DMS153 treated with DMSO at 0.1 percent for 48 hours (cell line): ENCODE data around the gene GPR156.
"Not testable (repeated sequence)": the region's sequence is repeated elsewhere in the genome, so short reads cannot be mapped to it uniquely, and the experiment has no call there.

Experiments
- DNase-seq: peaks from one replicate; lab custom pipeline; 2025; ENCODE audit not compliant: unreplicated experiment; lab: John Stamatoyannopoulos, UW

Gene GPR156

DNA sequence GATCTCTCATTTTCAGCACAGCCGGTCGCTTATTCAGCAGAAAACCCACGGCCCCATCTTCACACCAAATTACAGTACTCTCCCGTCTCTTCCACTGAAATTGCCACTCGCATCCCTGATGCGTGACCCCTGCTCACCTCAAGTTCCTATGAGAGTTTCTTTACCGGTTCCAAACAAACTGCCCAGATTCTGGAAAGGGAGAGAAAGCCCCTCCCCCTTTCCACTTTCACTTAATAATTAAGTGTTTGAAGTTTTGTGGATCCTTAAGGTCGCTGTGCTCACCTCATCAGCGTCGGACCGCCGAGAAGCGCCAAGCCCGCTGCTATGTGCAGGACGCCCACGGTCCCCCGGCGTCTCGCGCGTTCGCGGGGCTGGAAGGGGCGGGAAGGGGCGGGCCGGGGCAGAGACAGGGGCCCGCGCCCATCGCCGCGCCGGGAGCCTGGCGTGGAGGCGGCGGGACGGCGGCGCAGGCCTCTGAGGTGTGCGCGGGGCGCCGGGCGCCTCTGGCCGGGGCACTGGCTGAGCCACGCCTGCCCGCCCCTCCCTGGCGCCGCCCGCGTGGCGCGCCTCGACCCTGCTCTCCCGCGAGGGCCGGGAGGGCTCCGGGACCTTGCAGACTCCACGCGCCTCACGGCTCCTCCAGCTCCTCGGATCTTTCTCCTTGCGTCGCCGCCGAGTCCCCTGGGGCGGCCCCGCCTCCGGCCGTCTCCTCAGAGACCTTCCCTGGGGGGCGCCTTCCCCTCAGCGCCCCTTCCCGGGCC is at the start of gene GPR156:
TSS of gene GPR156 (minus strand) at position 476 of the 761 bp plus-strand sequence. CDS start 41,124 bp downstream, outside the sequence.
- DNase-seq = no peak

GRCh38 chr3:120332646-120333045 is 47.6 kb upstream of the GPR156 start:
- no peak for DNase-seq

DNA sequence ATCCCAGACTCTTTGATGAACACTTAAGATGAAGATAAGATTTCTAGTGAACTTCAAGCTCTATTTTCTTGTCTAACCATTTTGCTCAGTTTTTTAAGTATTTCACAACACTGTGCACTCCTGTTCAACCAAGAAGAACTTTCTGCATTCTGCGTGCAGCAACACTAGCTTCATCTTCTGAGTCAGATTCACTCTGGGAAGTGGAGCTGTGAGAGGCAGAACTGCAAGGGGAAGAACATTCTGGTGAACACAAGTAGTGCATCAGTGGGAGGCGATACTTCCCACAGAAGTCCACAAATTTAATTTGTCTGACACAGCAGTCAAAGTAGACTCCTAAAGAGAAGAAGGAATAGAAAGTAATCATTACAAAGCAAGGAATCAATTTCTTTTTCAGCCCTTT is 46.1 kb upstream of the GPR156 start:
- no peak for DNase-seq

DNA sequence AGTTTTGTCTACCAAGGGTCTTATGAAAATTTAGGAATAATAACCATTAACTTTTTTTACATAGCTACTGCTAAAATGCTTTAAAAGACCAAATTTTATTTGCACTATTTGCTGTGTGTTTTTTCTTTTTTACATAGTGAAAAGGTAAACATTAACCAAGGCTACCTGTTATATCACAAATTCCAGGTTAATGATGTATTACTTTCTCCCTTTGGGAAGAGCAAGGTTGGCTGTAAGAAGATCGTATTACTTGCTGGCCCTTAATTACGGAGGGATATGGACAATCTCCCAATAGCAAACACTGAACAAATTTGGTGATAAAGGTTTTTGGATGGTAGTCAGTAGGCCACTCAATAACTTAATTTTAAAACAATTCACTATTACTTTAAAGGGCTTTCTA is 41.8 kb upstream of the GPR156 start:
- no peak for DNase-seq

DNA sequence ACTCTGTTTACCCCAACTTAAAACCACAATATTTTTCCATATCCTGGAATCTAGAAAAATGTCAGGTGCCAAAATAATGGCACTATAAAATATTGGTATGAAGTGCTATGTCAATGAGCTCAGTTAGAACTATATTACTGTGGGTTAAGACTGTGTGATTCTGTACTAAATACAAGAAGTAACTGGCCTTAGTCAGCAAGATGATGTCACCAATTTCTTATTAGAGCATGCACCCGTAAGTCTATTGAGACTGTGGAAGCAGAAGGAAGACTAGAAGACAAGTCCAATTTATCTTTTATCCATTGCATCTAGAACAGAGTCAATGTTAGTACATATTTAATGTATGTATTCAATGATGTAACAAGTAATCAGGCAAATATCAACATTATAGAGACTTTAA is 39.2 kb upstream of the GPR156 start:
- no peak for DNase-seq

- DNase-seq = not testable (repeated sequence)
Observed at GRCh38 chr3:120323761-120324160, 38.7 kb upstream of the GPR156 start.

DNA sequence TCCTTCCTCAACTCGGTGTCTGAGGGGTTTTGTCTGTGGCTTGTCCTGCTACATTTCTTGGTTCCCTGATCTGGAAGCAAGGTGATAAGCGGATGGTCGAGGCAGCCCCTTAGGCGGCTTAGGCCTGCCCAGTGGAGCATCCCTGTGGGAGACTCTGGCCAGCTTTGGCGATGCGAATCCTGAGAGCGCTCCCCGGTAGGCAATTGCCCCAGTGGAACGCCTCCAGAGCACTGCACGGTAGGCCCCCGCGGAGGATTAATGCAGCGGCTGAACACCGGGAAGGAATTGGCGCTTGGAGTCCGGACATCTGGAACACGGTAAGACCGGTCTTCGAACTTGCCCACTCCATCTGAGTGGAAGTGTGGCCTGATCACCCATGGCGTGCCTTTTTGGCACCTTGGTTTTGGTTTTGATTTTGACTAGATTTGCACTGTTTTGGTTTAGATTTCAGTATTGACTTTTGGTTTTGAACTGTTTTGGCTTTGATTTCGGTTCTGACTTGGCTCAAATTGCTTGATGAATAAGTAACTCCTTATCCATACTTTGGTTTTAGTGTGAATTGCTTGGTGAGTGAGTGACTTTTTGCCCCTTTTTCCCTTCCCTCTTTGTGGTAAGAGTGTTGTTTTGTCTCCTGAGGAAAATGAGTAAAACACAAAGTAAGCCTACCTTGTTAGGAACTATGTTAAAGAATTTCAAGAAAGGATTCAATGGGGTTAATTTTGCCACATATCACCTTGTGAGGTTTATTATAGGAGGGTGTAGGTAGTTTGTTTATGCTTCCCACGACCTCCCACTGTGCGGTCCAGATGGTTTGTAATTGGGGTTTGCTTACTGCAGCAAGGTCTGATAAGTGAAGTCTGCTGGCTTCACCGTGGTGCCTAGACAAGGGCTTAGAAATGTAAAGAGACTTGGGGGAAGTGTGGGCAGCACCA is 27.1 kb upstream of the GPR156 start:
- DNase-seq = no peak

GRCh38 chr3:120306519-120307455 is 21.8 kb upstream of the GPR156 start:
- DNase-seq = no peak

DNA sequence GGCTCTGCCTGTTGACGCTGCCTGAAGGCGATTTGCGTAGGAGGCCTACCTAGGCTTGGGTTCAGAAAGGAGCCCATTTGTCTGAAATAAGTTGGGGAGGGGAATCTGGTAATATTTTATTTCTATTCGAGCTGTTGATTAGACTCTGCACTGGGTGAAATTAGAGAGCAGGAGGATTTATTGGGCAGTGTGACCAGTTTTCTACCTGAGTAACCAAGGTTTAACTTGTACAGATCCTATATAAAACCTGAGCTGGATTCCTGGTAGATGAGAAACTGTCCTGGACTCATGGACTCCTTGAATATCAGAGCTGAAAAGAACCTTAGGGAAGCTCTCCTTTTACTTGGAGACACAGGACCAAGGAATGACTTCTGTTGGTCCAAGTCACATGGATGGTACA is 19.6 kb upstream of the GPR156 start:
- DNase-seq = no peak

DNA sequence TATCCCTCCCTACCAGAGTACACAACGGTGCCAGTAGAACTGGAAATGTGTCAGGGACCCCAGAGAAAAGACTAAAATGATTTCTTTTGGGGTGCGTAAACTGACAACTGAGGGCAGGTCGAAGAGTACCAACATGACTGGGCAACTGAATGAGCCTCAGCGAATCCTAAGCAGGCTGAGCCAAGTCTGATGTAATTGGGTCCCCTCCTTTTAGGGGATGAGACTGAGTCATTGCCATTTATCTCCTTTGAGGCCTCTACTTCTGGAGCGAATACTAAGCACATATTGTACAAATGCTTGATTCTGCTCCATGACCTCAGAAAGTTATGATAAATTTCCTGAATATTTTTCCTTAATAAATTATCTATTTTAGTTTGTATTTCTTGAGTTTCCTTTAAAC is 17.3 kb upstream of the GPR156 start:
- no peak for DNase-seq

DNA sequence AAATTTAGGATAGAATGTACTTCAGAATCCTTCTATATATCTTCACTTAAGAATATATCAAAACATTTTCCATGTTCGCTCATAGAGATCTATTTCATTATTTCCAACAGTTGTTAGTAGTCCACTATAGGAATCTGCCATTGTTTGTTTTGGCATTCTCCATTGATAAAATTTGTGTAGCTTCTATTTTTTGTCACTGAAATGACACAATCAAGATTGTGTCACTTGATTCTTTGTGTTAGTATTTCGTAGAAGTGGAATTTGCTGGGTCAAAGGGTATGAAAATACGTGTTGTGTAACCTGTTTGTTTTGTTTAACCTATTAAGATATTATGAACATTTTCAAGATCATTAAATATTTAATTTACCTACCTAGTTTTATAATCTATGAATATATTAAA is 15.9 kb upstream of the GPR156 start:
- DNase-seq = no peak

- no peak for DNase-seq
Observed at GRCh38 chr3:120299403-120299802, 14.4 kb upstream of the GPR156 start.

GRCh38 chr3:120298996-120299395 is 14.0 kb upstream of the GPR156 start:
- DNase-seq = no peak

DNA sequence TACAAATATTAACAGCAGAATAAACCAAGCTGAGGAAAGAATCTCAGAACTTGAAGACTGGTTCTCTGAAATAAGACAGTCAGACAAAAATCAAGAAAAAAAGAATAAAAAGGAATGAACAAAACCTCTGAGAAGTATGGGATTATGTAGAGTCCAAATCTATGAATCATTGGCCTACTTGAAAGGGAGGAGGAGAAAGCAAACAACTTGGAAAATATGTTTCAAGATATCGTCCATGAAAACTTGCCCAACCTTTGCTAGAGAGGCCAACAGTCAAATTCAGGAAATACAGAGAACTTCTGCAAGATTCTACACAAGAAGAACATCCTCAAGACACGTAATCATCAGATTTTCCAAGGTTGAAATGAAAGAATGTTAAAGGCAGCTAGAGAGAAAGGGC is 6.5 kb upstream of the GPR156 start:
- not testable (repeated sequence) for DNase-seq

- DNase-seq = no peak
Observed at GRCh38 chr3:120289636-120290035, 4.6 kb upstream of the GPR156 start.

DNA sequence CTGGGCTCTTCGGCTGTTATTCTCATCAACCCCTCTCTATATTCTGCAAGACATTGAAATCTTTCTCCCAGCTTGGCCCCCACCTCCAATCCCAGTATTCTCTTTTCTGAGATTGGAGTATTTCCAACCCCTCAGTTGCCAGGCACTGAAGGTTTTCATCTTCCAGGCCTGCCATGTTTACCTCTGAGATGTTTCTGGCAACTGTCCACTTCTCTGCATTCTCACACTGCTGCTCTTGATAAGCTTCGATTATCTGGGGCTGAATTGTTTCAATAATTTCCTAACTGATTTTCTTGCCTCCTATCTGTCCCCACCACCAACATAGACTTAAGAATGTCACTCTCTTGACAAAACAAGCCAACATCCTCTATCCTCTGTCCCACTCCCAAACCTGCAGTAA is 1.4 kb upstream of the GPR156 start:
- DNase-seq = no peak

GRCh38 chr3:120285508-120285841 is 453 bp upstream of the GPR156 start:
- DNase-seq = no peak

DNA sequence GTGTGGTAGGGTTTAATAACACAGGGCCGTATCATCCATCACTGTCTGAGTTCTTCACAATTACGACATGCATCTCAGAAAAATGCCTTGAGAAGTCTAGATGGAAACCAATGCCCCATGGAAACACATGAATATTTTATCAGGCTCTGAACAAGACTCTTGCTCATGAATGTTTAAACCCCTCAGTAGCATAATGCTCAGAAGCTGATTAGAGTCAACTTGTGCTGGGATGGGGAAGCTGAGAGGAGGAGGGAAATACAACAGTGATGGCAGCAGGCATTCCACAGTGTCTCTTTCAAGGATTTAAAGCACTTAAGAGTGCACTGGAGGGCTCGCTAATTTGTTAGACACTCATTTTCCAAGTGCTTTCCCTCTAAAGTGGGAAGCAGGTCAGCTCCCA is 3.8 kb downstream of the GPR156 start:
- DNase-seq = no peak

DNA sequence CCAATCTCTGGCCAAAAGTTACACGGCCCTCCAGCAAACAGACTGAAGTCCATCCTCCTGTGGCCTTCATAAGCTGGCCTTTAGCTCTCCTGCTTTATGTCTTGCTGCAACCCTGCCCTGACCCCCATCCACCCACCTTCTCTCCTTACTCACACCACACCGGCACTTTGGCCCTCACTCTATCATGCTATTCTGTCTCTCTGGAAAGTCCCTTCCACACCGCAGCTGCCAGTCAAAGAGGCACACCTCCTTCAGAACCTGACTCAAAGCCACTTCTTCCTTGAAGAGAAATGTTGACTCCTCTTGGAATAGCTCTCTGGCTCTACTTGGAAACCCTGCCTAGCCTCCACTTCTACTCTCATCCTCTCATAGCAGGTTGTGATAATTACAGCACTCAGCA is 4.5 kb downstream of the GPR156 start:
- DNase-seq = no peak

GRCh38 chr3:120280026-120280425 is 5.0 kb downstream of the GPR156 start:
- no peak for DNase-seq

DNA sequence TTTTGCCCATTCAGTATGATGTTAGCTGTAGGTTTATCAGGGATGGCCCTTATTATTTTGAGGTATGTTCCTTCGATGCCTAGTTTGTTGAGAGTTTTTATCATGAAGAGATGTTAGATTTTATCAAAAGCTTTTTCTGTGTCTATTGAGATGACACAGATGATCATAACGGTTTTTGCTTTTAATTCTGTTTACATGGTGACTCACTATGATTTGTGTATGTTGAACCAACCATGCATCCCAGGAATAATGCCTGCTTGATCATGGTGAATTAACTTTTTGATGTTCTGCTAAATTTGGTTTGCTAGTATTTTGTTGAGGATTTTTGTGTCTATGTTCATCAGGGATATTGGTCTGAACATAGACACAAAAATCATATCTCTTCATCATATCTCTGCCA is 8.3 kb downstream of the GPR156 start:
- no peak for DNase-seq
